OCI-LY1 (cell line): ENCODE data around the gene ST3GAL4.

Experiments used
- CTCF ChIP-seq: fragments of 200-600 bp; sonication (generic), shearing (Covaris generic); IDR thresholded peaks from 2 replicates; pipeline ENCODE4 v1.5.1; 2017; ENCODE audit warnings: mild to moderate bottlenecking, antibody characterized with exemption, low read length, moderate library complexity, mixed read lengths
- EZH2 ChIP-seq: fragments of 200-600 bp; sonication (generic), shearing (Covaris generic); IDR thresholded peaks from 2 replicates; pipeline ENCODE4 v1.8.0; 2017; ENCODE audit warnings: borderline replicate concordance, mixed run types, mild to moderate bottlenecking, antibody characterized with exemption, low read length, moderate library complexity, mixed read lengths

- TF ChIP-seq EZH2 (no peak), CTCF (no peak)
These were observed 82.2 kb downstream of the ST3GAL4 start for GRCh38 chr11:126437731-126438130.
